Testis (tissue), 2 donors: Measurements from ENCODE around the gene ZFP64.

Source experiments
- POLR2A ChIP-seq: fragments of 450-650 bp; IDR thresholded peaks from one replicate; pipeline ENCODE4 v1.6.1; 2017; ENCODE audit warnings: antibody characterized with exemption, mild to moderate bottlenecking, moderate library complexity
- TF ChIP-seq, protein P1 (sequence below), 3 experiments: fragments of 450-650 bp in 2 of 3; fragments of 200-600 bp in 1 of 3; sonication (generic) in 1 of 3; IDR thresholded peaks; one replicate each; pipeline ENCODE4 v1.5.1; 2016 to 2019; ENCODE audit warnings: antibody characterized with exemption in 3 of 3, mild to moderate bottlenecking in 2 of 3, moderate library complexity in 1 of 3

DNA sequence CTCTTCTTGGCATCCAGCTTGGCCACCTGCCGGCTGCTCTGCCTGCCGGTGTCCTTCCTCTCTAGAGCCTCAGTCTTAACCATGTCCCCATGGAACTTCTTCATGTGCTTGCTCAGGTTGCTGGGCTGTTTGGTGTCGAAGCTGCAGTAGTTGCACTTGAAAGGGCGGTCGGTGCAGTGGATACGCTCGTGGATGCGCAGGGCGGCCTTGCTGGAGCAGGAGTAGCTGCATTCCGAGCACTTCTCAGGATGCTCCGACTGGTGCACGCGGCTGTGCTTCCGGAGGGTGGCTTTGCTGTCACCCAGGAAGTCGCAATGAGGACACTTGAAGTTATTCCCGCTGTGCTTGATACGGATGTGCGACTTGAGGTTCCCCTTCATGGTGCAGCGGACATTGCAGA, 38.7 kb downstream of the ZFP64 start:
- TF ChIP-seq, protein P1, sequence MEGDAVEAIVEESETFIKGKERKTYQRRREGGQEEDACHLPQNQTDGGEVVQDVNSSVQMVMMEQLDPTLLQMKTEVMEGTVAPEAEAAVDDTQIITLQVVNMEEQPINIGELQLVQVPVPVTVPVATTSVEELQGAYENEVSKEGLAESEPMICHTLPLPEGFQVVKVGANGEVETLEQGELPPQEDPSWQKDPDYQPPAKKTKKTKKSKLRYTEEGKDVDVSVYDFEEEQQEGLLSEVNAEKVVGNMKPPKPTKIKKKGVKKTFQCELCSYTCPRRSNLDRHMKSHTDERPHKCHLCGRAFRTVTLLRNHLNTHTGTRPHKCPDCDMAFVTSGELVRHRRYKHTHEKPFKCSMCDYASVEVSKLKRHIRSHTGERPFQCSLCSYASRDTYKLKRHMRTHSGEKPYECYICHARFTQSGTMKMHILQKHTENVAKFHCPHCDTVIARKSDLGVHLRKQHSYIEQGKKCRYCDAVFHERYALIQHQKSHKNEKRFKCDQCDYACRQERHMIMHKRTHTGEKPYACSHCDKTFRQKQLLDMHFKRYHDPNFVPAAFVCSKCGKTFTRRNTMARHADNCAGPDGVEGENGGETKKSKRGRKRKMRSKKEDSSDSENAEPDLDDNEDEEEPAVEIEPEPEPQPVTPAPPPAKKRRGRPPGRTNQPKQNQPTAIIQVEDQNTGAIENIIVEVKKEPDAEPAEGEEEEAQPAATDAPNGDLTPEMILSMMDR (IDR thresholded peaks at IDR 0.05) = no peak
- no peak for TF ChIP-seq POLR2A
